Measurements from ENCODE around the gene MAEL.

The MAEL gene

GRCh38 chr1:166977951-166978350, 11.1 kb upstream of the MAEL start:
- DNase-seq (ENCODE audit: low read depth), result no peak
- no peak for TF ChIP-seq CTCF (IDR thresholded peaks at IDR 0.05; ENCODE audit: control insufficient read depth, extremely low read depth, insufficient read depth)

GRCh38 chr1:166978821-166979220, 10.3 kb upstream of the MAEL start:
- DNase-seq (ENCODE audit: low read depth), result no peak
- H3K4me3 ChIP-seq (ENCODE audit: low read depth, low read length), result no peak overlapping the region
- TF ChIP-seq CTCF (IDR thresholded peaks at IDR 0.05; ENCODE audit: control insufficient read depth, extremely low read depth, insufficient read depth), result no peak

More at GRCh38 chr1:166977951-166978350, 11.1 kb upstream of the MAEL start:
- H3K4me3 ChIP-seq (ENCODE audit: low read depth, low read length), result no peak overlapping the region

GRCh38 chr1:166980383-166980782, 8.7 kb upstream of the MAEL start:
- no peak for TF ChIP-seq CTCF (IDR thresholded peaks at IDR 0.05; ENCODE audit: control insufficient read depth, extremely low read depth, insufficient read depth)
- no peak overlapping the region for H3K4me3 ChIP-seq (ENCODE audit: low read depth, low read length)
- no peak for DNase-seq (ENCODE audit: low read depth)

GRCh38 chr1:166980818-166981217, 8.3 kb upstream of the MAEL start:
- DNase-seq (ENCODE audit: low read depth), result peak; percentile 78
- TF ChIP-seq CTCF (IDR thresholded peaks at IDR 0.05; ENCODE audit: control insufficient read depth, extremely low read depth, insufficient read depth), result no peak
- no peak overlapping the region for H3K4me3 ChIP-seq (ENCODE audit: low read depth, low read length)

- H3K4me3 ChIP-seq (ENCODE audit: low read depth, low read length), result no peak overlapping the region
- TF ChIP-seq CTCF (IDR thresholded peaks at IDR 0.05; ENCODE audit: control insufficient read depth, extremely low read depth, insufficient read depth), result no peak
- DNase-seq (ENCODE audit: low read depth), result no peak
These were observed 7.5 kb upstream of the MAEL start for GRCh38 chr1:166981589-166981988.

GRCh38 chr1:166999075-166999474, 10.0 kb downstream of the MAEL start:
- TF ChIP-seq CTCF (IDR thresholded peaks at IDR 0.05; ENCODE audit: control insufficient read depth, extremely low read depth, insufficient read depth), result no peak
- no peak overlapping the region for H3K4me3 ChIP-seq (ENCODE audit: low read depth, low read length)
- DNase-seq (ENCODE audit: low read depth), result no peak

GRCh38 chr1:166999500-167000055, 10.5 kb downstream of the MAEL start:
- TF ChIP-seq CTCF (IDR thresholded peaks at IDR 0.05; ENCODE audit: control insufficient read depth, extremely low read depth, insufficient read depth), result no peak
- H3K4me3 ChIP-seq (ENCODE audit: low read depth, low read length), result no peak overlapping the region
- DNase-seq (ENCODE audit: low read depth), result no peak
